ENCODE results near the gene SOX30. TPM values are rescaled to one million over a fixed set of nuclear protein-coding genes. Genes with fewer than 3 reads are reported as not detected.

SOX30 gene
- polyA plus RNA-seq, 1 donor: 0.50 TPM

- peak; percentile 18 for DNase-seq
Measured at GRCh38 chr5:157659868-157660660, 7.8 kb upstream of the SOX30 start.

- no peak for DNase-seq
Measured at GRCh38 chr5:157658893-157659292, 6.7 kb upstream of the SOX30 start.

GRCh38 chr5:157657516-157657915, 5.3 kb upstream of the SOX30 start:
- no peak for DNase-seq

GRCh38 chr5:157651623-157652376, 438 bp downstream of the SOX30 start:
- DNase-seq: peak; percentile 65

GRCh38 chr5:157650991-157651611, 1.1 kb downstream of the SOX30 start:
- no peak for DNase-seq

- DNase-seq: no peak
Measured at GRCh38 chr5:157649101-157649500, 3.1 kb downstream of the SOX30 start.

GRCh38 chr5:157648275-157648990, 3.8 kb downstream of the SOX30 start:
- DNase-seq: no peak

GRCh38 chr5:157640406-157641066, 11.7 kb downstream of the SOX30 start:
- DNase-seq: no peak

- DNase-seq: no peak
Measured at GRCh38 chr5:157630341-157630740, 21.9 kb downstream of the SOX30 start.

- DNase-seq: no peak
Measured at GRCh38 chr5:157626831-157627230, 25.4 kb downstream of the SOX30 start.

GRCh38 chr5:157624144-157624543, 28.1 kb downstream of the SOX30 start:
- DNase-seq: no peak

- no peak for DNase-seq
Measured at GRCh38 chr5:157620776-157621175, 31.5 kb downstream of the SOX30 start.

GRCh38 chr5:157618191-157618765, 34.0 kb downstream of the SOX30 start:
- no peak for DNase-seq

GRCh38 chr5:157616785-157617184, 35.5 kb downstream of the SOX30 start:
- DNase-seq: no peak

- DNase-seq: no peak
Measured at GRCh38 chr5:157613385-157614245, 38.6 kb downstream of the SOX30 start.

GRCh38 chr5:157612581-157612980, 39.7 kb downstream of the SOX30 start:
- DNase-seq: no peak

- peak; percentile 13 for DNase-seq
Measured at GRCh38 chr5:157611571-157612476, 40.4 kb downstream of the SOX30 start.

GRCh38 chr5:157610990-157611389, 41.2 kb downstream of the SOX30 start:
- no peak for DNase-seq

GRCh38 chr5:157608972-157609565, 43.2 kb downstream of the SOX30 start:
- no peak for DNase-seq

Data from left kidney (tissue), 2 donors.